Activated gamma-delta T cell treated with Interleukin-2 at 50 U/mL for 16 hours (primary cell): ENCODE measurements around the gene RBM3.

Source experiments
- DNase-seq: peaks from one replicate; pipeline ENCODE4 v3.0.0-alpha.2; 2020

RBM3 gene

DNA sequence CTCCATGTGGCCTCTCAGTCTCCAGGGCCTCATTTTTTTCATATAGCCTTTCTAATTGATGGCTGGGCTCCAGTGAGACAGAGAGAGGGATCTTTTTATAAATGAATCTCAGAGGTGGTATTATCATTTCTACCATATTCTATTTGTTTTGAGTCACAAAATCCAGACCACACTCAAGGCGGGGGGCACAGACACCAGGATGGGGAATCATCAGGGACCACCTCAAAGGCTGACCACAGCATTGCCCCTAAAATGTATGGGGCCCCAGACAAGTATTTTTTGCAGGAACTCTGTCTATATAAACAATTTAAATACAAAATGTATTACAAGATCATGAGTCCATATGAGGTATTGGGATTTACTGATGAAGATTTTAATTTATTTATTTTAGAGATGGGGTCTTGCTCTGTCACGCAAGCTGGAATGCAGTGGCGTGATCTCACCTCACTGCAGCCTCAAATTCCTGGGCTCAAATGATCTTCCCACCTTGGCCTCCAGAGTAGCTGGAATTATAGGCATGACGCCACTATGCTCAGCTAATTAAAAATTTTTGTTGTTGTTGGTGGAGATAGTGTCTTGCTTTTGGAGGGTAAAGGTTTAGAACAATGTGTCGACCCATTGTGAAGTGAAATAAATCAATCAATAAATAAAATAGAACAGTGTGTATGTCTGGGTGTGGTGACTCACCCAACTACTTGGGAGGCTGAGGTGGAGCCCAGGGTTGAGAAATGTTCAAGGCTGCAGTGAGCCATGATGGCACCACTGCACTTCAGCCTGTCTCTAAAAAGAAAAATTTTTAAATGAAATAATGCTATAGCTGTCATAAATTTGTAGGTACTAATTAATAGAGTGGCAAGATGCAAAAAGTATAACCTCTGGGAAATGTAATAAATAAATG lies 52.4 kb downstream of the RBM3 start:
- no peak for DNase-seq
